ENCODE data around the gene TPSB2. TPM values are rescaled to one million over a fixed set of nuclear protein-coding genes. Genes with fewer than 3 reads are reported as not detected.
"Not testable (repeated sequence)": the region's sequence is repeated elsewhere in the genome, so short reads cannot be mapped to it uniquely, and the experiment has no call there.

TPSB2 gene
- total RNA-seq, result 1 to 10 TPM in 3 of 4 donors, not detected in 1; 3.7 to 7.1 (median 6.7) TPM
- polyA plus RNA-seq, result 1.8 TPM
- long read RNA-seq, donor 1, result 0 reads
- long read RNA-seq, donor 2, partial matches to known transcripts, result 0 of 3 reads
- long read RNA-seq, donor 2, other reads (novel, unspliced or antisense), result 1 of 3 reads
- long read RNA-seq, donor 3, partial matches to known transcripts, result 0 of 3 reads
- long read RNA-seq, donor 3, other reads (novel, unspliced or antisense), result 0 of 3 reads
- long read RNA-seq, donor 4, partial matches to known transcripts, result 1 of 5 reads
- long read RNA-seq, donor 4, other reads (novel, unspliced or antisense), result 1 of 5 reads

GRCh38 chr16:1230084-1230470 is at the start of gene TPSB2:
Gene TPSB2, minus strand, starts transcription at chr16:1230184. Its CDS starts 233 bp downstream, at chr16:1229951.
- intact Hi-C loops (cut with DNase I), result not testable (repeated sequence)

GRCh38 chr16:1279081-1279944 is 49.3 kb upstream of the TPSB2 start:
- 76% methylated on average over 30 of the region's 30 CpGs for WGBS
- no peaks in the 10 kb centered on the region for H3K27me3 ChIP-seq (ENCODE audit: control insufficient read depth, insufficient read depth)
- ATAC-seq, result no peak
- DNase-seq, result peak in 1 of 3 donors; percentile 35
- no peak overlapping the region for H3K4me3 ChIP-seq (ENCODE audit: low read length)
- no peaks in the 10 kb centered on the region for H3K4me1 ChIP-seq (ENCODE audit: control insufficient read depth, insufficient read depth, low read length)
- no peaks in the 10 kb centered on the region for H3K9me3 ChIP-seq (ENCODE audit: control insufficient read depth, low read length)
- intact Hi-C loops (cut with DNase I), result no loop called here
- H3K27ac ChIP-seq (ENCODE audit: low read length), result no peak overlapping the region

More at GRCh38 chr16:1230084-1230470, at the start of gene TPSB2:
- ATAC-seq; H3K27me3 ChIP-seq (ENCODE audit: control insufficient read depth, insufficient read depth); DNase-seq; H3K4me1 ChIP-seq (ENCODE audit: control insufficient read depth, insufficient read depth, low read length); H3K4me3 ChIP-seq (ENCODE audit: low read length); H3K9me3 ChIP-seq (ENCODE audit: control insufficient read depth, low read length); H3K27ac ChIP-seq (ENCODE audit: low read length): not testable (repeated sequence)
- 59% methylated on average over 6 of the region's 11 CpGs for WGBS

DNA sequence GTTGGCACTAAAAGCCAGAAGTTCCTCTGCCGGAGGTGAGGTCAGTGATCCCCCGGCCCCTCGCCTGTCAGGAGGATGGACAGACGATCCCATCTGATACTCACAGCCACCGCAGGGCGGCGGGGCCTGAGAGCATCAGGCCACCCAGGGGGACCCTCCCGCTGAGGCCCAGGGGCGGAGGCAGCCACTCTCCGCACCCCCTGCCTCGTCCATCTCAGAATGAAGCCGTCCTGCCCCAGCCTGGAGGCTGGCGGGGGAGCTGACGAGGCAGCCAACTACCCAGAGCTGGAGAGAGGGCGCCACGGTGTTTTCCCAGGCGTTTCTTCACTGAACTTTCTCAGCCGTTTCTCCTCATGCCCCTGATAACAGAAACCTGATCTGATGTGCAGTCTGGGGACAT is 48.5 kb upstream of the TPSB2 start:
- DNase-seq, result peak in 1 of 3 donors; percentile 37
- no peaks in the 10 kb centered on the region for H3K9me3 ChIP-seq (ENCODE audit: control insufficient read depth, low read length)
- WGBS, result 17% methylated on average over 18 of the region's 18 CpGs
- intact Hi-C loops (cut with DNase I), result no loop called here
- no peak overlapping the region for H3K27ac ChIP-seq (ENCODE audit: low read length)
- H3K27me3 ChIP-seq (ENCODE audit: control insufficient read depth, insufficient read depth), result no peaks in the 10 kb centered on the region
- ATAC-seq, result no peak
- H3K4me1 ChIP-seq (ENCODE audit: control insufficient read depth, insufficient read depth, low read length), result no peaks in the 10 kb centered on the region
- H3K4me3 ChIP-seq (ENCODE audit: low read length), result no peak overlapping the region

DNA sequence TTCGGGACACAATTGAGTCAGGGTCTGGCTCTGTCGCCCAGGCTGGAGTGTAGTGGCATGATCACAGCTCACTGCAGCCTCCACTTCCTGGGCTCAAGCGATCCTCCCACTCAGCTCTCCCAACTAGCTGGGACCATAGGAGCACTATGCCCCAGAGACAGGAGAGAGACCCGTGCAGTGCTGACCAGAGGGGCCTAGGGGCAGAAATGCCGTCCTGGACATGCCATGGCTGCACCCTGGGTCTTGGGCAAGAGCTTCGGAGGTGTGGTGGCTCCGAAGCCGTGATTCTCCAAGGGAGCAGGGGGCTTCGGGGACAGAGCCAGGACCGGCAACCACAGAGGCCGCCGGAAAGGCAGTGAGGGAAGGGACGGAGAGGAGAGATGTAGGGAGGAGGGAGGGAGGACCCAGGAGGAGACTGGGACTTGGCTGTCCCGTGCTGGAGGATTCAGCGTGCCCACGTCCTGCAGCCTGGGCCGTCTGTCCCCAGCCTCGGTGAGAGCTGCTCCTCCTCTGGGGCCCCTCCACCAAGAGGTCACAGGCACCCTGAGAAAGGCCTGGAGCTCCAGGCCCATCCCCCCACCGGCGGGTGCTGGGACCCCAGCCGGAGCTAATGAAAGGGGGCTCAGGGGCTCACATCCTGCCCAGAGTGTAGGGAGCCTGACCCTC is 47.8 kb upstream of the TPSB2 start:
- no peaks in the 10 kb centered on the region for H3K9me3 ChIP-seq (ENCODE audit: control insufficient read depth, low read length)
- no peaks in the 10 kb centered on the region for H3K4me1 ChIP-seq (ENCODE audit: control insufficient read depth, insufficient read depth, low read length)
- no peak overlapping the region for H3K27ac ChIP-seq (ENCODE audit: low read length)
- 36% methylated on average over 21 of the region's 21 CpGs for WGBS
- no peaks in the 10 kb centered on the region for H3K27me3 ChIP-seq (ENCODE audit: control insufficient read depth, insufficient read depth)
- ATAC-seq (no peak), DNase-seq (peak in 1 of 3 donors; percentile 40)
- no peak overlapping the region for H3K4me3 ChIP-seq (ENCODE audit: low read length)
- intact Hi-C loops (cut with DNase I), result no loop called here

DNA sequence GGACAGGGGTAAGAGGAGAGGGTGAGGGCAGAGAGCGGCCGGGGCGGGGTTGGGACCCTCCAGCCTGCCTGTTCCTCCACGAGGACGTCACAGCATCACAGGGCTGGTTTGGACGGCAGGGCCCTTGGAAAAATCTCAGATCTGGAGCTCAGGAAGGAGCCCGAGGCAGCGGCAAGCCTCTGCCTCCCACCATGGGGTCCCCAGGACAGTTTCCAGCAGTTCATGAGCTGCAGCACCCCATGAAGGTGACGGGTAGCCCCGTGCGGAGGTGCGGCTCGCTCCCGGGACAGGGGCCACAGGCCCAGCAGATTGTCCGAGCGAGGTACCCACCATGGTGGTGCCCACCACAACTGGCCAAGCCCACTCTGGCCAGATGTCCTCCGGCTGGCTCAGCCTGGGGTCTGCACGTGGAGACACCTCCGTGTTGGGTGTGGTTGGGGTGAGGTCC is 47.2 kb upstream of the TPSB2 start:
- no peak overlapping the region for H3K4me3 ChIP-seq (ENCODE audit: low read length)
- intact Hi-C loops (cut with DNase I), result no loop called here
- H3K27ac ChIP-seq (ENCODE audit: low read length), result no peak overlapping the region
- no peaks in the 10 kb centered on the region for H3K4me1 ChIP-seq (ENCODE audit: control insufficient read depth, insufficient read depth, low read length)
- no peaks in the 10 kb centered on the region for H3K27me3 ChIP-seq (ENCODE audit: control insufficient read depth, insufficient read depth)
- H3K9me3 ChIP-seq (ENCODE audit: control insufficient read depth, low read length), result no peaks in the 10 kb centered on the region
- ATAC-seq (no peak), DNase-seq (peak in 1 of 3 donors; percentile 49)
- 76% methylated on average over 19 of the region's 19 CpGs for WGBS

- H3K27me3 ChIP-seq (ENCODE audit: control insufficient read depth, insufficient read depth), result no peaks in the 10 kb centered on the region
- H3K4me1 ChIP-seq (ENCODE audit: control insufficient read depth, insufficient read depth, low read length), result no peaks in the 10 kb centered on the region
- H3K4me3 ChIP-seq (ENCODE audit: low read length), result no peak overlapping the region
- no peak for DNase-seq
- intact Hi-C loops (cut with DNase I), result no loop called here
- H3K27ac ChIP-seq (ENCODE audit: low read length), result no peak overlapping the region
- H3K9me3 ChIP-seq (ENCODE audit: control insufficient read depth, low read length), result no peaks in the 10 kb centered on the region
- 84% methylated on average over 14 of the region's 14 CpGs for WGBS
- ATAC-seq, result no peak
These were observed 46.5 kb upstream of the TPSB2 start for GRCh38 chr16:1276580-1276878.

DNA sequence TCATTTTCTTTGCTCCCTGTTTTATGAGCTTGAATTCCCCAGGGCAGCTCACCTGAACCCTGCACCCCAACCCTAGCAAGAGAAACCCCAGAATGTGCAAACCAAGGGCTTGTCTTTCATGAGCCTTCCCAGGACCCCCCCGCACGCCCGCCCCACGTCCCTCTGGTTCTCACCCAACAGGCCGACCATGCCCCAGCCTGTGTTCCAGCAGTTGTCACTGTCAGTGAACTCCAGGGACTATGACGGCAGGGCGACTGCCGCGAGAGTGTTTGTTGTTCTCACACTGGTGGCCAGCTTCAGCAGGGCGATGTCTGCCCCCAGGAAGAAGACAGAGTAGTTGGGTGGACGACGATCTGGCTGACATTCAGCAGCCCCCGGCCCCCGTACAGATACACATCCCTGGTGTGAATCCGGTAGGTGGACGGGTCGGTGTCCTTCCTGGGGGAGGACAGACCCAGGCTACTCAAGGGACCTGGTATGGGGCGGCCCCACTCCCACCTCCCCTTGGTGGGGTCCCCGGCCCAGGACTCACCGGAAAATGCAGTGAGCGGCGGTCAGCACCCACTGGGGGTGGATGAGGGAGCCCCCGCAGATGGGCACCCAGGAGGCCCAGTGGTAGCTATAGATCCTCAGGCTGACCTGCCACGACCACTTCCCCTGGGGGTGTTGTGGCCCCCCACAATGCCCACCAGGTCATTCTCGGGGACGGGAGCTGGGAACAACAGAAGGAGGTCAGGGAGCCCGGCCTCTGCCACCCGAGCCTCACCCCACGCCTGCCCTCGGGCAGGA is 46.0 kb upstream of the TPSB2 start:
- WGBS, result 66% methylated on average over 30 of the region's 30 CpGs
- Histone ChIP-seq H3K9me3 (ENCODE audit: control insufficient read depth, low read length) (no peaks in the 10 kb centered on the region), H3K27ac (ENCODE audit: low read length) (no peak overlapping the region), H3K4me3 (ENCODE audit: low read length) (no peak overlapping the region), H3K4me1 (ENCODE audit: control insufficient read depth, insufficient read depth, low read length) (no peaks in the 10 kb centered on the region), H3K27me3 (ENCODE audit: control insufficient read depth, insufficient read depth) (no peaks in the 10 kb centered on the region)
- ATAC-seq, result no peak
- intact Hi-C loops (cut with DNase I), result no loop called here
- peak in 1 of 3 donors; percentile 50 for DNase-seq

- H3K27me3 ChIP-seq (ENCODE audit: control insufficient read depth, insufficient read depth), result no peaks in the 10 kb centered on the region
- ATAC-seq (no peak), DNase-seq (no peak)
- no peak overlapping the region for H3K27ac ChIP-seq (ENCODE audit: low read length)
- no peaks in the 10 kb centered on the region for H3K4me1 ChIP-seq (ENCODE audit: control insufficient read depth, insufficient read depth, low read length)
- intact Hi-C loops (cut with DNase I), result no loop called here
- no peaks in the 10 kb centered on the region for H3K9me3 ChIP-seq (ENCODE audit: control insufficient read depth, low read length)
- no peak overlapping the region for H3K4me3 ChIP-seq (ENCODE audit: low read length)
- WGBS, result 95% methylated on average over 7 of the region's 7 CpGs
These were observed 44.8 kb upstream of the TPSB2 start for GRCh38 chr16:1274767-1275166.

DNA sequence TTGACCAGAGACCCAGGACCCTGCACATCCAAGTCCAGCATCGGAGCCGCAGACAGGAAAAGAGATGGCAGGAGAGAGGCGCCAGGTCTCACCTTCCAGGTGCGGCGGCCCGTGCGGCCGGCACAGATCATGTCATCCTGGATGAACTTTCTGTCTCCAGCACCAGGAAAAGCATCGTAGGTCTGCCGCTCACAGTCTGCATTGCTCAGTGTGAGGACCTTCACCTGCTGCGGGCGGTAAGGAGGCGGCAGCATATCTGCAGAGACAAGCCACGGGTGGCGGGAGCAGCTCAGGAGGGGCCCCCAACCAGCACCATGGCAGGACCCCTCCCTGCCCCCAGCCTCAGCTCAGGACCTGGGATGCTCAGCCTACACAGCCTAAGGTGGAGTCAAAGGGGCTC is 43.8 kb upstream of the TPSB2 start:
- H3K27me3 ChIP-seq (ENCODE audit: control insufficient read depth, insufficient read depth), result no peaks in the 10 kb centered on the region
- 86% methylated on average over 15 of the region's 15 CpGs for WGBS
- H3K9me3 ChIP-seq (ENCODE audit: control insufficient read depth, low read length), result no peaks in the 10 kb centered on the region
- H3K27ac ChIP-seq (ENCODE audit: low read length), result no peak overlapping the region
- ATAC-seq (no peak), DNase-seq (no peak)
- no peaks in the 10 kb centered on the region for H3K4me1 ChIP-seq (ENCODE audit: control insufficient read depth, insufficient read depth, low read length)
- no peak overlapping the region for H3K4me3 ChIP-seq (ENCODE audit: low read length)
- intact Hi-C loops (cut with DNase I), result no loop called here

GRCh38 chr16:1272453-1273198 is 42.6 kb upstream of the TPSB2 start:
- Histone ChIP-seq H3K27me3 (ENCODE audit: control insufficient read depth, insufficient read depth) (no peaks in the 10 kb centered on the region), H3K9me3 (ENCODE audit: control insufficient read depth, low read length) (no peaks in the 10 kb centered on the region), H3K27ac (ENCODE audit: low read length) (no peak overlapping the region), H3K4me3 (ENCODE audit: low read length) (no peak overlapping the region), H3K4me1 (ENCODE audit: control insufficient read depth, insufficient read depth, low read length) (no peaks in the 10 kb centered on the region)
- DNase-seq (no peak), ATAC-seq (peak in 1 of 2 donors; percentile 8)
- intact Hi-C loops (cut with DNase I), result no loop called here
- 74% methylated on average over 9 of the region's 9 CpGs for WGBS

Data from right cardiac atrium (tissue), 5 donors.